Measurements from ENCODE around the gene CD27. TPM values are rescaled to one million over a fixed set of nuclear protein-coding genes. Genes with fewer than 3 reads are reported as not detected.

CD27 gene
- total RNA-seq, 1 donor from 2014 or later: 0.16 TPM

GRCh38 chr12:6450091-6450868 lies 5.5 kb downstream of the CD27 start:
- Histone ChIP-seq H3K4me3 (peak overlapping the region; percentile 90), H3K9me3 (replicated peaks) (no peaks in the 10 kb centered on the region), H3K27me3 (ENCODE audit: low read depth) (no peaks in the 10 kb centered on the region), H3K4me1 (peaks cover 34% of the 10 kb centered on the region), H3K36me3 (peaks cover 28% of the 10 kb centered on the region), H3K27ac (replicated peaks) (peak overlapping the region; percentile 99)
- intact Hi-C loops (cut with micrococcal nuclease): no loop called here
- no peak for TF ChIP-seq CTCF (IDR thresholded peaks at IDR 0.05; ENCODE audit: borderline replicate concordance)
- no peak for DNase-seq

GRCh38 chr12:6450869-6451347 lies 6.2 kb downstream of the CD27 start:
- intact Hi-C loops (cut with micrococcal nuclease): no loop called here

GRCh38 chr12:6451348-6452244 lies 6.8 kb downstream of the CD27 start, which contains the start of gene TAPBPL:
TAPBPL (plus strand) TSS chr12:6452042; CDS start chr12:6452249, 207 bp downstream.
- Histone ChIP-seq H3K4me1 (peaks cover 34% of the 10 kb centered on the region), H3K9me3 (replicated peaks) (no peaks in the 10 kb centered on the region), H3K4me3 (peak within 1 kb of the TSS; percentile 90), H3K27me3 (ENCODE audit: low read depth) (no peaks in the 10 kb centered on the region), H3K27ac (replicated peaks) (peak within 1 kb of the TSS; percentile 99), H3K36me3 (peaks cover 41% of the 10 kb centered on the region)
- DNase-seq: peak; percentile 86
- intact Hi-C loops (cut with micrococcal nuclease): no loop called here
- TF ChIP-seq CTCF (IDR thresholded peaks at IDR 0.05; ENCODE audit: borderline replicate concordance): no peak

More at GRCh38 chr12:6450869-6451347, 6.2 kb downstream of the CD27 start:
- Histone ChIP-seq H3K36me3 (peaks cover 34% of the 10 kb centered on the region), H3K27ac (replicated peaks) (peak overlapping the region; percentile 99), H3K4me3 (peak overlapping the region; percentile 90), H3K9me3 (replicated peaks) (no peaks in the 10 kb centered on the region), H3K27me3 (ENCODE audit: low read depth) (no peaks in the 10 kb centered on the region), H3K4me1 (peaks cover 34% of the 10 kb centered on the region)
- no peak for TF ChIP-seq CTCF (IDR thresholded peaks at IDR 0.05; ENCODE audit: borderline replicate concordance)
- no peak for DNase-seq

GRCh38 chr12:6452245-6452943 lies 7.6 kb downstream of the CD27 start:
- TF ChIP-seq CTCF (IDR thresholded peaks at IDR 0.05; ENCODE audit: borderline replicate concordance): no peak
- H3K36me3 ChIP-seq: peaks cover 49% of the 10 kb centered on the region
- no peak for DNase-seq
- no peaks in the 10 kb centered on the region for H3K27me3 ChIP-seq (ENCODE audit: low read depth)
- intact Hi-C loops (cut with micrococcal nuclease): no loop called here
- peaks cover 34% of the 10 kb centered on the region for H3K4me1 ChIP-seq
- peak overlapping the region; percentile 99 for H3K27ac ChIP-seq (replicated peaks)
- H3K4me3 ChIP-seq: peak overlapping the region; percentile 90
- H3K9me3 ChIP-seq (replicated peaks): no peaks in the 10 kb centered on the region

All from left ventricle myocardium inferior (tissue), 1 donor.